ENCODE results near the gene ADIG. TPM values are rescaled to one million over a fixed set of nuclear protein-coding genes. Genes with fewer than 3 reads are reported as not detected.
A peak's percentile ranks its signal among the peaks of the same experiment; 100 is the strongest.

ADIG gene
- total RNA-seq, result not detected
- total RNA-seq, result 0 reads per million in 2 donors

DNA sequence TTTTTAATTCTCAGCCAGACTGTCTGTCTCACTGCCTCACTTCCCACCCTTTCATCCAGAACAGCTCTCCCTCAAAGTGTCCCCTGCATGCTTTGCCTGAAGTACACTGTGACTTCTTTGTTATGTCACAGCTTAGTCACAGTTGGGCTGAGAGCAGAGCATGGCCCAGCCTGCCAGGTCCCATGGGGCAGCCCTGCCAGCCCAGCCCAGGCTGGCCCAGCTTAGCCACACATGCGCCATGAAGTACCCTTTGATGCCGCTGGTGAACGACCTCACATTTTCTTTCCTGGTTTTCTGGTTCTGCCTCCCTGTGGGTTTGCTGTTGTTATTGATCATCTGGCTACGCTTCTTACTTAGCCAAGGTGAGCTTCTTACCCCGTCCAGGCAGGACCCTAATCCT lies at the start of gene ADIG:
ADIG (plus strand) TSS at position 185 of the 400 bp plus-strand sequence; CDS start at position 239, 54 bp downstream.
- no peak within 1 kb of the TSS for H3K4me3 Mint-ChIP-seq
- peaks cover 4% of the 10 kb centered on the region for H3K27me3 Mint-ChIP-seq
- H3K27ac Mint-ChIP-seq, result no peak within 1 kb of the TSS
- ATAC-seq (no peak), DNase-seq (no peak)
- no peaks in the 10 kb centered on the region for H3K9me3 ChIP-seq (ENCODE audit: control insufficient read depth, low read length, poor library complexity, severe bottlenecking)
- H3K36me3 Mint-ChIP-seq (ENCODE audit: low read depth), result peaks cover 3% of the 10 kb centered on the region
- peaks cover 4% of the 10 kb centered on the region for H3K4me1 Mint-ChIP-seq

DNA sequence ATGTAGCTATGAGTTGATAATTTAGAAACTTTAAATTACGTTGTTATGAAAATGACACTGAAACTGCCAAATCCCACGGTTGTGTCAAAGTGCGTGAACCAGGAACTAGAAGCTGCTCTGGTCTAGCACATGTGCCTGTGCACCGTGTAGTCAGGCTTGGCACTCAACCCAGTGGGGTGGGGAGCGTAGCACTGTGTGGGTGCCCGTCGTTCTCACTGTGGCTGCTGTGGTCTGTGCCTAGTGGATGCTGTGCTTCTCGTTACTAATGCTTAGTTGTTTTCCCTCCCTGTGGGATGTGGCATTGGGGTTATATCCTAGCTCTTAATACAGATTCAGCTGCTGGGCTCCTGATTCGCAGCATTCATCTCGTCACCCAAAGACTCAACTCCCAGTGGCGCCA lies 46.2 kb upstream of the ADIG start:
- no peaks in the 10 kb centered on the region for H3K9me3 ChIP-seq (ENCODE audit: control insufficient read depth, low read length, poor library complexity, severe bottlenecking)
- no peaks in the 10 kb centered on the region for H3K27me3 Mint-ChIP-seq
- DNase-seq, result no peak
- peaks cover 2% of the 10 kb centered on the region for H3K4me1 Mint-ChIP-seq
- no peak for ATAC-seq
- no peak overlapping the region for H3K27ac Mint-ChIP-seq
- H3K4me3 Mint-ChIP-seq, result no peak overlapping the region
- peaks cover 12% of the 10 kb centered on the region for H3K36me3 Mint-ChIP-seq (ENCODE audit: low read depth)

DNA sequence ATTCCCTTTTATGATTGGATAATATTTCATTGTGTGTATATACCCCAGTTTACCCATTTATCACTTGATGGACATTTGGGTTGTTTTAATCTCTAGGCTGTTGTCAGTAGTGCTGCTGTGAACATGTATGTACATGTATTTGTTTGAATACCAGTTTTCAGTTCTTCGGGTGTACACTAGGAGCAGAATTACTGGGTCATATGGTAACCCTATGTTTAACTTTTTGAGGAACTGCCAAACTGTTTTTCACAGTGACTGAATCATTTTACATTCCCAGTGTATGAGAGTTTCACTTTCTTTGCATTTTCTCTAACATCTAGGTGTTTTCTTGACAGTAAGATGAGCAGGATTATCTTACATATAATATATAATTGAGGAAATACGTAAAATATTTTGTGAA lies 44.7 kb upstream of the ADIG start:
- H3K9me3 ChIP-seq (ENCODE audit: control insufficient read depth, low read length, poor library complexity, severe bottlenecking), result no peaks in the 10 kb centered on the region
- no peaks in the 10 kb centered on the region for H3K27me3 Mint-ChIP-seq
- H3K27ac Mint-ChIP-seq, result no peak overlapping the region
- ATAC-seq (no peak), DNase-seq (no peak)
- H3K4me1 Mint-ChIP-seq, result peaks cover 2% of the 10 kb centered on the region
- H3K4me3 Mint-ChIP-seq, result no peak overlapping the region
- peaks cover 12% of the 10 kb centered on the region for H3K36me3 Mint-ChIP-seq (ENCODE audit: low read depth)

DNA sequence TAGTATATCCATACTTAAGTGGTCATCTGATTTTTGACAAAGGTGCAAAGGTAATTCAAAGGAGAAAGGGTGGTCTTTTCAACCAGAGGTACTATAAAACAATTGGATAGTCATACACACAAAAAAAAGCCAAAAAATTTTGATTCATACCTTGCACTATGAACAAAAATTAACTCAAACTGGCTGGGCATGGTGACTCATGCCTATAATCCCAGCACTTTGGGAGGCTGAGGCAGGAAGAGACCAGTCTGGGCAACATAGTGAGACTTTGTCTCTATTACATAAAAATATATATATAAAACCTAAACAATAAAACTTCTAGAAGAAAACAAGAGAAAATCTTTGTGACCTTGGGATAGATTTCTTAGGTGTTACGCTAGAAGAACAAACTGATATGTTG lies 43.8 kb upstream of the ADIG start:
- Mint-ChIP-seq H3K27ac (no peak overlapping the region), H3K27me3 (no peaks in the 10 kb centered on the region), H3K36me3 (ENCODE audit: low read depth) (peaks cover 13% of the 10 kb centered on the region), H3K4me3 (no peak overlapping the region), H3K4me1 (peaks cover 2% of the 10 kb centered on the region)
- ATAC-seq, result no peak
- no peaks in the 10 kb centered on the region for H3K9me3 ChIP-seq (ENCODE audit: control insufficient read depth, low read length, poor library complexity, severe bottlenecking)
- no peak for DNase-seq

DNA sequence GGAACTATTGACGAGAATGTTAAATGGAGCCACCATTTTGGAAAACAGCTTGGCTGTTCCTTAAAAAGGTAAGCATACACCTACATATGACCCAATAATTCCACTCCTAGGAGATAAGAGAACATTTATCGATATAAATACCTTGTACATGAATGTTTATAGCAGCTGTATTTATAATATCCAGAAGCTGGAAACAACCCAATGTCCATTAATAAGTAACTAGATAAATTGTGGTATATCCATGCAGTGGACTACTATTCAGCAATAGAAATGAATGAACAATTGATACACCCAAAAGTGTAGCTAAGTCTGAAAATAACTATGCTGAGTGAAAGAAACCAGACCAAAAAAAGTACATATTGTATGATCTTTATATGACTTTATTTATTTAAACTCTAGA lies 42.2 kb upstream of the ADIG start:
- H3K9me3 ChIP-seq (ENCODE audit: control insufficient read depth, low read length, poor library complexity, severe bottlenecking), result no peaks in the 10 kb centered on the region
- H3K4me1 Mint-ChIP-seq, result peaks cover 9% of the 10 kb centered on the region
- H3K36me3 Mint-ChIP-seq (ENCODE audit: low read depth), result peaks cover 20% of the 10 kb centered on the region
- no peak overlapping the region for H3K4me3 Mint-ChIP-seq
- DNase-seq (no peak), ATAC-seq (no peak)
- H3K27me3 Mint-ChIP-seq, result no peaks in the 10 kb centered on the region
- no peak overlapping the region for H3K27ac Mint-ChIP-seq

DNA sequence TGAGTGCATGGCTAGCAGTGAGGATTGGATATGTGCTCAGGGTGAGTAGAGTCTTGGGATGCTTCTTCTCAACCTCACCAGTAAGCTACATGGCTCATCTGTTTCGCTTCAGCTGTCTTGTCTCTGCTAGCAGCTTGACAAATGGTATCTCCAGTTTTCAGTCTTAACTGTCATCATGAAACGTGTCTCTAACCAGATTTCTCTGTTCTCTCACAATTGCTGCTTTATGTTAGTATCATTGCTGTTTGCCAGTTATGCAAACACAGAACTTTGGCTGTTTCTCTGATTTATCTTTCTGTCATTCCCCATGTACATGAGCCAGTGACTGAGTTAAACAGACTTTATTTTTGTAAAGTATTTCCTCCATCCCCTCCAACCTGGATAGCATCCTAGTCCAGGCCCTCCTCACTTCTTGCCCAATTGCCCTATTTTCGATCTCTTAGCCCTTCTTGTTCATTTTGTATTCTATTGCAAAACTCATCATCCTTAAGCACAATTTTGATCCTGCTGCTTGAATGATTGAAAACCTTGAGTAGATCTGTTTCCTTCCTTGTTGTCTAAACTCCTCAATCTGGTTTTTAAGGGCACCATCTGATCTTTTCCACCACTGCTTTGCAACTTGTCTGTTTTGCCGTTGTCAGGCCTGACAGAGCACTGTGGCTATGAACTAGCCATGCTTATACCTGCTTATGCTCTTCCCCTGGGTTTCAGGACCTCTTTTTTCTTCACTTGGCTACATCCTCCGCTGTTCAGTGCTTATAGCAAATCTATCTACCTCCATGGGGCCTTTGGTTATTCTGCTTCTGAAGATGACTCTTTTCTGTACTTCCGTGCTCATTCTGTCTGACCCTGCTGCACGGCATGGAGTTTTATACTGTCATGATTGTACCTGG lies 37.7 kb upstream of the ADIG start:
- DNase-seq (no peak), ATAC-seq (no peak)
- Mint-ChIP-seq H3K27ac (peak overlapping the region; percentile 16), H3K4me3 (no peak overlapping the region), H3K27me3 (no peaks in the 10 kb centered on the region), H3K4me1 (peaks cover 17% of the 10 kb centered on the region), H3K36me3 (ENCODE audit: low read depth) (peaks cover 29% of the 10 kb centered on the region)
- no peaks in the 10 kb centered on the region for H3K9me3 ChIP-seq (ENCODE audit: control insufficient read depth, low read length, poor library complexity, severe bottlenecking)

DNA sequence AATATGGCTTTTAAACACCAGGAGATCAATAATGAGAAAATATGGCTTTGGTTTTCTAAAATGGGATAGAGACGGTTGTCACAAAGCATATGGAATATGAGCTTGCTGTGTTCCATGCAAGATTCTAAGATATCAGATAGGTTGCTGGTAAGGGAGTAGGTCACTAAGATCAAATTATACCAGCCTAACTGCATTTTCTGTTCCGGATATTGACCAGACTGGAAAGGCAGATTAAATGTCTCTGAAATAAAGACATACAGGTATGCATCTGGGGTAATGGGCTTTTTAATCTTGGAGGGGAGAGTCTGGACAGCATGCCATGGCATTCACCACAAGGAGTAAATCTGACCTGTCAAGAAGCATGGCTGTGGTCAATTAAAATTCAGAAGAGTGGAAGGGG lies 35.2 kb upstream of the ADIG start:
- Mint-ChIP-seq H3K27me3 (no peaks in the 10 kb centered on the region), H3K4me1 (peaks cover 17% of the 10 kb centered on the region), H3K4me3 (no peak overlapping the region), H3K27ac (no peak overlapping the region), H3K36me3 (ENCODE audit: low read depth) (peaks cover 29% of the 10 kb centered on the region)
- H3K9me3 ChIP-seq (ENCODE audit: control insufficient read depth, low read length, poor library complexity, severe bottlenecking), result no peaks in the 10 kb centered on the region
- ATAC-seq (no peak), DNase-seq (no peak)

DNA sequence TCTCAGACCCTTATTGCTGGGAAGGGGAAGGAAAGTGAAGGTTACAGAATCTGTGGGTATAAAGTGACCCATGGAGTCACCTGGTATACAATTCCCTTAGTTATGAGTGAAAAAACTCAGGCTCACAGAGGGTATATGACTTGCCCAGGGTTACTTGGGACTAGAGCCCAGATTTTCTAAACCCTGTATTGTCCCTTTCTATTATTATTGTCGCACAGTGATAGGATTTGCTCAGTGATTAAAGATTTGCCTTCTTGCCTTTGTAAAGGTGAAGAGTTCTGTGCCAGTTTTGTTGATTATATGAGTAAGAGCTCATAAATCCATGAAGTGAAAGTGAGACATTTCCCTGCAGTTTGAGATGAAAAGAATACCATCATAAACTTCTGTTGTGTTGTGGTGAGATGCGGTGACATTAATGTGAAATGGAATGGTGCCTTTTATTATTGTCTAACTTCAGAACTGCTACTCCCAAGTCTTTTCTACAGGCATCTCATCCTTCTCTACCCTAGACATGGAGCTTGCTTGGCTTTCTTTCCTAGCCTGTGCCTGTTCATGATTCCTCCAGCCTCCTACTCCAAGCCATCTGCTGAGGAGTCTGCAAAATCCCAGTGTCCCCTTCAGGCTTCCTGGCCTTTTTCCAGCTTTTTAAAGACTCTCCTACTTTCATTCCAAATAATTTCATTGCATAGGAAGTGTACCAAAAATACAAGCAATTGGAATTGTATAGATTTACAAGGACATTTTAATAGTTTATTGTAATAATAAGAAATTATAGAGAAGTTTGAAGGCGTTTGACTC lies 33.5 kb upstream of the ADIG start:
- Mint-ChIP-seq H3K27me3 (no peaks in the 10 kb centered on the region), H3K4me3 (no peak overlapping the region), H3K4me1 (peaks cover 17% of the 10 kb centered on the region), H3K27ac (no peak overlapping the region), H3K36me3 (ENCODE audit: low read depth) (peaks cover 21% of the 10 kb centered on the region)
- ATAC-seq, result no peak
- no peak for DNase-seq
- H3K9me3 ChIP-seq (ENCODE audit: control insufficient read depth, low read length, poor library complexity, severe bottlenecking), result no peaks in the 10 kb centered on the region

DNA sequence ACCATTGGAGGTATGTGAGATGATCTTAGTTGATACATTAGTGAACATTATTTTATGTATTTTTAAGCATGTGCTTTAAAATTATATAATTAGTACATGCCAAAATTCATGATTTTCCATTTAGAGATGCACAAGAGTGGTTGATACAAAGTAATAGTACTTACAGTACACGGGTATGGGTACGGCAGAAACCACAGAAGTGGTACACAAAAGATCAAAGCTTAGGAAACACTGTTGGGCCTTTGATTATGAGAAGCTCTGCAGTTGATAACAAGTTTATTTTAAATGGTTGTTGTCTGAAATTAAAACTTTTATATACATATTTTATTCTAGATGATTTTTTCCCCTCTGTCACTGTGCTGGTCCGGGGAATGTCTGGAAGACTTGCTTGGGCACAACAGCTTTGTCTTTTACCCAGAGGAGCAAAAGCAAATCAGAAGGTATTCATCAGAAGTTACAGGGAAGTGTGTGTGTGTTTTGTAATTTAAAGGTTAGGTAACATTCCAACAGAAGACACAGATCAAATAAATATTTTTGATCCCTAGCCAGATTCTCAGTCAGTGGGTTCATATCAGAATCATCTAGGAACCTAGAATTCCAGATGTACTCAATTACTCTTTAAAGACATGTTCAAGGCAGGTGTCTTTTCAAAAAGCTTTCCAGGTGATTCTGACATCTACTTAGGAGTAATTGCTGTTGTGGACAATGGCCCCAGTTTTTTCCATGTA lies 32.5 kb upstream of the ADIG start:
- Mint-ChIP-seq H3K27me3 (no peaks in the 10 kb centered on the region), H3K27ac (no peak overlapping the region), H3K4me1 (peaks cover 13% of the 10 kb centered on the region), H3K36me3 (ENCODE audit: low read depth) (peaks cover 17% of the 10 kb centered on the region), H3K4me3 (no peak overlapping the region)
- no peaks in the 10 kb centered on the region for H3K9me3 ChIP-seq (ENCODE audit: control insufficient read depth, low read length, poor library complexity, severe bottlenecking)
- no peak for DNase-seq
- no peak for ATAC-seq

DNA sequence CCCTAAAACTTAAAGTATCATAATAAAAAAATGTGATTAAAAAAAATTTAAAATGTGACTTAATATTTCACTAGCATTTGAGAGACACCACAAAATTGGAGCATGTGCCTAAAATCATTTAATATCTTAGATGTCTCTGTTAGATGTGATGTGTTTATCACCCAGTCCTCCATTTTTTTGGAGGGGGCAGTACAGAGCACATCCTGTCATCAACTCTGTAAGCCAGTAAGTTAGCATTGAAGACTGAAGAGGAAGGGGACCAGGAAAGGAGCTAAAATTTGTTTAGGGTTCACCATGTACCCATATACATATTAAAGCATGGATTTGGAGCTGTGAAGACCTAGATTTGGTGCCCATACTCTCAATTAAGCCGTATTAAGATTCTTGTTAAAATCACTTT lies 30.7 kb upstream of the ADIG start:
- ATAC-seq (no peak), DNase-seq (no peak)
- H3K4me3 Mint-ChIP-seq, result no peak overlapping the region
- H3K27ac Mint-ChIP-seq, result peak overlapping the region; percentile 14
- H3K4me1 Mint-ChIP-seq, result peaks cover 10% of the 10 kb centered on the region
- H3K36me3 Mint-ChIP-seq (ENCODE audit: low read depth), result peaks cover 15% of the 10 kb centered on the region
- H3K9me3 ChIP-seq (ENCODE audit: control insufficient read depth, low read length, poor library complexity, severe bottlenecking), result no peaks in the 10 kb centered on the region
- no peaks in the 10 kb centered on the region for H3K27me3 Mint-ChIP-seq

DNA sequence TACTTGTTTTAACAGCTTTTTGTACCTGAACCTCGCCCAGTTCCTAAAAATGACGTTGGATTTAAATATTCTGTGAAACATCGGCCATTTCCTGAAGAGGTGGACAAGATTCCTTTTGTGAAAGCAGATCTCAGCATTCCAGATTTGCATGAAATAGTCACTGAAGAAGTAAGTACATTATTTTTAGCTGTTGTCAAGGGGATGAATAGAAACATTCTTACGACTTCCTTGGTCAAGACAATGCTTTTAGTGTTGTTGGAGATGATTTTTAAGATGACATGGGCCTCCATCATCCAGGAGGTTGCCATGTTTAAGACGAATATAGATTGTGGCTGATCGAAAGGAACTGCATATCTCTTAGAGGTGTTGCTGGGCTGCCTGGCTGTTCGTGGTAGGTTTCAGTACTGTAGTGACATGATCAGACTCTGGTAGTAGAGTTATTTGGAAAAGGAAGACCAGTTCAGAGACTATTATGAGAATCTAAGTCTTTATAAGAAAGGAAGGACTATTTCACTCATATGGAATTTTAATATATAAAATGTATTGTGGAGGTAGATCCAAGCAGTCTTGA lies 29.9 kb upstream of the ADIG start:
- H3K27me3 Mint-ChIP-seq, result no peaks in the 10 kb centered on the region

DNA sequence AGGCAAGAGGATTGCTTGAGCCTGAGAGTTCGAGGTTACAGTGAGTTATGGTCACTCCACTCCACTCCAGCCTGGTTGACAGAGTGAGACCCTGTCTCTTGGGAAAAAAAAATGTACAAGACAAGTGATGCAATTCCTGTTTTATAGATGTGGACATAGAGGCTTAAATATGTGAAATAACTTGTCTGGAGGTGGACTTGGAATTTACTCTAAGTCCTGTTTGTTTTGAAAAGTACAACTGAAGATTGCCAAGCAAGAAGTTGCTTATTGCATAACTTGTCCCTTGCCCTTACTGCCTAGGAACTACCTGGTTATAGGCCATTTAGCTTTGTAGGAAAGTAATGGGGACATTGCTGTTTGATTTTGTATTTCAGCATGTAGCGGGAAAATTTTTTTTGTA lies 26.0 kb upstream of the ADIG start:
- no peak overlapping the region for H3K27ac Mint-ChIP-seq
- no peak for DNase-seq
- H3K4me1 Mint-ChIP-seq, result peaks cover 4% of the 10 kb centered on the region

More for the DNA sequence above, 29.9 kb upstream of the ADIG start:
- DNase-seq (no peak), ATAC-seq (no peak)
- Mint-ChIP-seq H3K4me1 (peaks cover 10% of the 10 kb centered on the region), H3K4me3 (no peak overlapping the region), H3K36me3 (ENCODE audit: low read depth) (peaks cover 10% of the 10 kb centered on the region), H3K27ac (no peak overlapping the region)
- H3K9me3 ChIP-seq (ENCODE audit: control insufficient read depth, low read length, poor library complexity, severe bottlenecking), result no peaks in the 10 kb centered on the region

DNA sequence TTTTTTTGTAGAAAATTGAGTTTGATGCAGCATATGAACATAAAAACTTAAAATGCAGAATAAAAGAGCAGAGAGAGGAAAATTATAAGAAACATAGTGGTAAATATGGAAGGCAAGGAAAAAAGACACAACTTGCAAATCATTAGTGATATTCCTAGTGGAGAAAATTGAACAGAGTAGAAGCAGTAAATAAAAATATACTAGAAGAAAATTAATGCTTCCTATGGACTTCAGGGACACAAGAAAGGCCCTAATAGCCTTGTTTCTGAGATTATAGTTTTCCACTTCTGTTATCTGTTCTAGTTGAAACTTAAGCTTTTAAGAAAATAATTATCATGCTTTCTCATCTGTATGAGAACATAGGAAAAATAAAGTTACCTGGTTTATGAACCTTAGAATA lies 25.6 kb upstream of the ADIG start:
- Mint-ChIP-seq H3K27me3 (no peaks in the 10 kb centered on the region), H3K4me3 (no peak overlapping the region), H3K36me3 (ENCODE audit: low read depth) (peaks cover 16% of the 10 kb centered on the region), H3K4me1 (peaks cover 4% of the 10 kb centered on the region), H3K27ac (no peak overlapping the region)
- H3K9me3 ChIP-seq (ENCODE audit: control insufficient read depth, low read length, poor library complexity, severe bottlenecking), result no peaks in the 10 kb centered on the region
- DNase-seq (no peak), ATAC-seq (no peak)

More for the DNA sequence above, 26.0 kb upstream of the ADIG start:
- Mint-ChIP-seq H3K27me3 (no peaks in the 10 kb centered on the region), H3K4me3 (no peak overlapping the region), H3K36me3 (ENCODE audit: low read depth) (peaks cover 11% of the 10 kb centered on the region)
- no peaks in the 10 kb centered on the region for H3K9me3 ChIP-seq (ENCODE audit: control insufficient read depth, low read length, poor library complexity, severe bottlenecking)
- no peak for ATAC-seq

Data from T-helper 17 cell (primary cell).